ENCODE measurements around the gene ANKRD24. TPM values are rescaled to one million over a fixed set of nuclear protein-coding genes. Genes with fewer than 3 reads are reported as not detected.

The ANKRD24 gene
- total RNA-seq, 1 experiment from 2014 or later = 10.9 TPM

GRCh38 chr19:4174895-4175668, 7.4 kb upstream of the ANKRD24 start:
- Histone ChIP-seq H3K27me3 (replicated peaks; ENCODE audit: insufficient read depth, low read depth, low read length, poor library complexity) (peaks cover 8% of the 10 kb centered on the region), H3K27ac (ENCODE audit: low read depth, low read length, poor library complexity, severe bottlenecking) (no peak overlapping the region), H3K4me1 (ENCODE audit: insufficient read depth, low read length, poor library complexity, severe bottlenecking) (no peaks in the 10 kb centered on the region), H3K36me3 (ENCODE audit: insufficient read depth, low read length, poor library complexity, severe bottlenecking) (peaks cover 2% of the 10 kb centered on the region), H3K9me3 (ENCODE audit: low read depth, low read length, poor library complexity, severe bottlenecking) (no peaks in the 10 kb centered on the region), H3K4me3 (ENCODE audit: low read depth, low read length, poor library complexity, severe bottlenecking) (no peak overlapping the region)
- no peak for DNase-seq (ENCODE audit: low spot score)
- ChIA-PET CTCF (no interaction called here), POLR2A (ENCODE audit: low non-redundant PET) (no interaction called here)
- intact Hi-C loops (cut with micrococcal nuclease; ENCODE audit: unreplicated experiment) = no loop called here
- BruUV-seq (replicated peaks) = no TSS peak
- TF ChIP-seq CTCF (conservative IDR thresholded peaks at IDR 0.05; ENCODE audit: low read depth, low read length) (no peak), EZH2 (IDR thresholded peaks at IDR 0.05; ENCODE audit: borderline replicate concordance, low read depth, low read length, poor library complexity, severe bottlenecking) (no peak)

- Histone ChIP-seq H3K27me3 (replicated peaks; ENCODE audit: insufficient read depth, low read depth, low read length, poor library complexity) (peaks cover 8% of the 10 kb centered on the region), H3K4me1 (ENCODE audit: insufficient read depth, low read length, poor library complexity, severe bottlenecking) (no peaks in the 10 kb centered on the region), H3K27ac (ENCODE audit: low read depth, low read length, poor library complexity, severe bottlenecking) (no peak overlapping the region), H3K4me3 (ENCODE audit: low read depth, low read length, poor library complexity, severe bottlenecking) (no peak overlapping the region), H3K36me3 (ENCODE audit: insufficient read depth, low read length, poor library complexity, severe bottlenecking) (peaks cover 2% of the 10 kb centered on the region), H3K9me3 (ENCODE audit: low read depth, low read length, poor library complexity, severe bottlenecking) (no peaks in the 10 kb centered on the region)
- no TSS peak for BruUV-seq (replicated peaks)
- CTCF ChIA-PET = no interaction called here
- intact Hi-C loops (cut with micrococcal nuclease; ENCODE audit: unreplicated experiment) = no loop called here
- DNase-seq (ENCODE audit: low spot score) = no peak
- POLR2A ChIA-PET (ENCODE audit: low non-redundant PET) = no interaction called here
- TF ChIP-seq CTCF (conservative IDR thresholded peaks at IDR 0.05; ENCODE audit: low read depth, low read length) (no peak), EZH2 (IDR thresholded peaks at IDR 0.05; ENCODE audit: borderline replicate concordance, low read depth, low read length, poor library complexity, severe bottlenecking) (no peak)
Measured at GRCh38 chr19:4175669-4175931, 6.9 kb upstream of the ANKRD24 start.

GRCh38 chr19:4177146-4177545, 5.3 kb upstream of the ANKRD24 start:
- intact Hi-C loops (cut with micrococcal nuclease; ENCODE audit: unreplicated experiment) = no loop called here
- H3K27ac ChIP-seq (ENCODE audit: low read depth, low read length, poor library complexity, severe bottlenecking) = no peak overlapping the region
- H3K9me3 ChIP-seq (ENCODE audit: low read depth, low read length, poor library complexity, severe bottlenecking) = no peaks in the 10 kb centered on the region
- no peak overlapping the region for H3K4me3 ChIP-seq (ENCODE audit: low read depth, low read length, poor library complexity, severe bottlenecking)
- ChIA-PET CTCF (no interaction called here), POLR2A (ENCODE audit: low non-redundant PET) (no interaction called here)
- H3K27me3 ChIP-seq (replicated peaks; ENCODE audit: insufficient read depth, low read depth, low read length, poor library complexity) = peaks cover 8% of the 10 kb centered on the region
- BruUV-seq (replicated peaks) = no TSS peak
- no peak for DNase-seq (ENCODE audit: low spot score)
- TF ChIP-seq EZH2 (IDR thresholded peaks at IDR 0.05; ENCODE audit: borderline replicate concordance, low read depth, low read length, poor library complexity, severe bottlenecking) (no peak), CTCF (conservative IDR thresholded peaks at IDR 0.05; ENCODE audit: low read depth, low read length) (no peak)
- no peaks in the 10 kb centered on the region for H3K4me1 ChIP-seq (ENCODE audit: insufficient read depth, low read length, poor library complexity, severe bottlenecking)
- H3K36me3 ChIP-seq (ENCODE audit: insufficient read depth, low read length, poor library complexity, severe bottlenecking) = peaks cover 2% of the 10 kb centered on the region

All from A673 (cell line).